GM19193 (cell line): ENCODE measurements around the gene ERFE.

Experiments
- POLR2A ChIP-seq: IDR thresholded peaks from 4 replicates; pipeline ENCODE4 v1.6.1; 2011; ENCODE audit not compliant: insufficient read depth, insufficient read length; ENCODE audit errors: extremely low read depth

The ERFE gene

DNA sequence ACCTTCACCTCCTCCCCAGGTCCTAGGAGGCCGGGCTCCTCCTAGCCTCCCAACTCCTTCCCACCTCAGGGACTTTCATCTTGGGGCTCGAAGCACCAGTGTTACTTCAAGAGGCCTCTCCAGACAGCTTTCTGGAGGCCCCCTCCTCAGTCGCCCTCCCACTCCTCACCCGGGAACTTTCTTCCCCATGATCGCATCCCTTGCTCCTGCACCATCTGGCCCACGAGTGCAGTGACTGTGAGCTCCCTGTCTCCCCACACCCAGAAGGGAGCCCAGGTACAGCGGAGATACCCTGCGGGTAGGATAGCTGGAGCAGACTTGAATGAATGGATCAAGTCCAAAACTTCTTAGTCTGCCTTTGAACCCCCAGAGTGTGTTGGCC lies 6.1 kb downstream of the ERFE start:
- TF ChIP-seq POLR2A: no peak

DNA sequence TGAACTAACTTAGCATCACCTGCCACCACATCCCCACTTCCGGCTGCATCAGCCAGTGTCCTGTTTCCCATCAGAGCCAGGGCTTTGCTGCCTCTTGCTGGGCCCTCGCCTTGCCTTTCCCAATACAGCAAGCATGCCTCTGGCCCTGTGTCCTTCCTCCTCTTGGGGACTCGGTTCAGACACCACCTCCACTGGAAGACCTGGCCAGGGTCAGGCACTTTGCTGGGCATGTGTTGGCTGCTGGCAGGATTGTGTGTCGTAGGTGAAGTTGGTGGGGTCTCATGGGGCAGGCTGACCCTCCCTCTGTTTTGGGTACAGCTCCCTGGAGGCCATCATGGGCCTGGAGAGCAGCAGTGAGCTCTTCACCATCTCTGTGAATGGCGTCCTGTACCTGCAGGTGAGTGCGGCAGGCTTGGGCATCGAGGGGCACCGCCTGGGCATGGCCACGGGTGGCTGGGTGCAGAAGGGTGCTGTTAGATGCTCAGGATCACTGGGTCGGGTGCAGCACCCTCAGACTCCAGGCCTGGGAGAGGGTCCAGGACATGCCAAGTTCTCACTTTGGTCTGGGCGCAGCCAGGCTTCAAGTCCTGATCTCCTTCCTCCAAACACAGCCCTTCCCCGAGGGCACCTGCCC lies 6.6 kb downstream of the ERFE start:
- no peak for TF ChIP-seq POLR2A

DNA sequence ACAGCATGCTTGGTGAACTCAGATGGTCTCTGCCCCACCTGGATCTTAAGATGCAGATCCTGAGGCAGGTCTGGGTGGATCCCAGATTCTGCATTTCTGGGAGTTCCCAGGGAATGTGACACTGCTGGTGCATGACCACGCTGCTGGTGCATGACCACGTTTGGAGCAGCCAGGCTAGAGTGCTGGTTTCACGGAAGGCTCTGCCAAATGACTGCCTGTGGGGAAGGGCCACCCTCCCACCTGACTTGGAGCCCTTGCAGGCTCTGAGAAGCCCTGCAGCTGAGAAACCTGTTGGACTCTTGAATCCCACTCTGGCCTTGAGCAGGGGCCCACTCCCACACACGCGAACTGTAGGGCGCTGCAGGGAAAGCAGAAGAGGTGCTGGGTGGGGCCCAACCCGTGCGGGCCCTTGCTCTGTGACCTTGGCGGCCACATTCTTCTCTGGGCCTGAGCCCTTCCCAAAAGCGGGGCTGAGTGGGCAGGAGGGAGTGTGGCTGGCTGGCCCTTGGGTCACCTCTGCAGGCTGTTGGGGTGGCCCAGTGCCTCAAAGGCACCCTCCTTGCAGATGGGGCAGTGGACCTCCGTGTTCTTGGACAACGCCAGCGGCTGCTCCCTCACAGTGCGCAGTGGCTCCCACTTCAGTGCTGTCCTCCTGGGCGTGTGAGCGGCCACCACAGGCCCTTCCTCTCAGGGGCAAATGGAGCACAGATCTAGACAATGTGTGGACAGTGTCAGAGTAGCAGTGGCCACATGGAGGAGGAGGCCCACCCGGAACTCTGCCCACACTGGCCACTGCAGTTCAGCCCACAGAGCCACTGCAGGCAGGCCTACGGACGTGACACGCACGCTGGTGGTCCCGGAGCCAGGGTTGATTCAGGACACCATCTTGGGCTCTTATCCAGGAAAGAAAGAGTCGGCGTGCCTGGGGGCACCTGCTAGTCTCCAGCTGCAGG lies 7.9 kb downstream of the ERFE start:
- TF ChIP-seq POLR2A: no peak

- TF ChIP-seq POLR2A: no peak
These were observed 8.6 kb downstream of the ERFE start for GRCh38 chr2:238167344-238167715.

DNA sequence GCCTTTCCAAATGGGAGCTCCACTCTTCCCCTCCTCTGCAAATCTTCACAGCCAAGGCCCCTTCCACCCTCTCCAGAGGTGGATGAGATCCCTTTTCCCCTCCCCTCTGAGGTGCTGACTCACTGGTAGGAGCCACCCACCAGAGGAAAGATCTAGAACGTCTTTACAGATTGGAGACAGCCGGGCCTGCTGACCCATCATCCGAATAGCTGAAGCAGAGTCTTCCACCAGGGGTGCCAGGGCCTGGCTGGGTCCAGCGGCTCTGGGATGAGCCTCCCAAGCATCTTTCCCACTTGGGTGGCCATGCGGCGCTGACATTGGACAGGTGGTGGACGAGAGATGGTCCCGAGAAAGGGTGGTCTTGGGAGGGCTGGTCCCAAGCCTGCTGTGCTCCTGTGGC lies 9.0 kb downstream of the ERFE start:
- TF ChIP-seq POLR2A: no peak

- TF ChIP-seq POLR2A: no peak
These were observed 9.7 kb downstream of the ERFE start for GRCh38 chr2:238168196-238169047.

DNA sequence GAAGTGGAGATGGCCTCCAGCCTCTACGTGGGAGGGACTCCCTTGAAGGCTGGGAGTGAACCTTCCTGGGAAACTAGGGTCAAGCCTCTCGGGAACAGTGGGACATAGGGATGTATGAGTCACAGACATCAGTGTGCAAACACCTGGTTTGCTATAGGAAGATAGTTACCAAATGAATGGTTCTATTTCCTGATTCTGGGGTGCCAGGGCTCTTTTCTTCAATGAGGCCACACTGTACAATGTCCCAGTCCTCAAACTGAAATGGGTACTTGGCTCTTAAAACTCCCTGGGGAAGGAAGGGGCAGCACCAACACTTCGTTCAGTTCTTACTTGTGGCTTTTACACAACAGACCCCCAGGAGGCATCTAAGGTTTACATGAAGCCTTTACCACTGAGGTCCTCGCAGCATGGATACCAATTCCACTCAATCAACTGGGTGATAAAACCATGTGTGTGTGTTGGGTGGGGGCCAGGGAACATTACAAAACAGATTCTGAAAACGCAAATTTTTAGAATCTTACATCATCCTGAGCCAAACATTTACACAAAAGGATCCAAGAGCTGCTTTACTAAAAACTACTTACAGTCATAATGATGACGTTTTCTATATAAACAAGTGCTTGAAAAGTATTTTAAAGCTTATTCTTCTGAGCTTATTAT lies 10.4 kb downstream of the ERFE start:
- TF ChIP-seq POLR2A: no peak

DNA sequence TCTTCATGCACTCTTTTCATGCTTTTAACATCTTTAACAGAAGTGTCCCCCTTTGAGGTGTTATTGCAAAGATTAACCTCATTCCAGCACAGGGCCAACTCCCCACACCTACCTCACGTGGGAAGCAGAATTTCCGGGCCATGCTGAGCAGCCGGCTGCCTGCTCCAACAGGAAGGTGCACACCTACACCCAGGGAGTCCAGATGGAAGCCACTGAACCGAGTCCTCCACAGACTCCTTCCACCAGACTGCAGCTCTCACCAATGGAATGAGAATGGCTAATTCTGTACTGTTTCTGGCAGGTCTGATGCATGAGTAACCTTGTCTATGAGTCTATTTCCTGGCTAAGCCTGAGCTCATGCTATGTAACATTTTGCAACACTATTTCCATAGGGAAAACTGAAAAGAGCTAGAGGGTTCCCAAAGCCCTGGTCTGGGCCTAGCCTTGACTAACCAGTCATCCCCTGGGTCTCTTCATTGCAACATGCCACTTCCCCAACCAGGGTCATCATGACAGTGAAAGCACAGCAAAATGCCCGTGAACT lies 11.0 kb downstream of the ERFE start:
- TF ChIP-seq POLR2A: no peak

DNA sequence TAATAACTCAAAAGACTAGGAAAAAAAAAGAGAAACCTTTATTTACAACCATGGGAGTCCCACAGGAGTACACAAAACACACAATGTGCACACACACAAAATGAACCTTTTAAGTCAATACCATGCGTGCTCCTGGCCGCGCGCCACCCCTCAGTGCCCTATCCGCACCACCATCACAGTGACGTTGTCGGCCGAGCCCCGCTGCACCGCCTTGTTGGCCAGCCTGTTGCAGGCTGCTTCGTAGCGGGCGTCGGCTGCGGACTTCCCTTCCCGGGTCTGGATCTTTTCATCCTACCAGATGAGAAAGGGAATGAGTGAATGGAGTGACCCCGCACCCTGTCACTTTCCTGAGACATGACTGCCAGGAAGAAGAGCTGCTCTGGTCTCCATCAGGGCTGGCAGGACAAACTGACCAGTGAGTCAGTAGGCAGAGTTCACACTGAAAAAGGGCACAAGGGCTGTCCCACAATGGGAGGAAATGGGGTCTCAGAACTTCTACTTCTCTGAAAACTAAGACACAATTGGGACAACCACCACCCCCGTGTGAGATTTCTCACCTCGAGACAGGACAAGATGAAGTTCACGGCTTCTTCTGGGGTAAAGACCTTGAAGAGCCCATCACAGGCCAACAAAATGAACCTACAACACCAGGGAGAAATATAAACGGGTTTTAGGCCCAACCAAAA lies 11.8 kb downstream of the ERFE start:
- TF ChIP-seq POLR2A: no peak

GRCh38 chr2:238171575-238172187 lies 12.9 kb downstream of the ERFE start:
- no peak for TF ChIP-seq POLR2A

DNA sequence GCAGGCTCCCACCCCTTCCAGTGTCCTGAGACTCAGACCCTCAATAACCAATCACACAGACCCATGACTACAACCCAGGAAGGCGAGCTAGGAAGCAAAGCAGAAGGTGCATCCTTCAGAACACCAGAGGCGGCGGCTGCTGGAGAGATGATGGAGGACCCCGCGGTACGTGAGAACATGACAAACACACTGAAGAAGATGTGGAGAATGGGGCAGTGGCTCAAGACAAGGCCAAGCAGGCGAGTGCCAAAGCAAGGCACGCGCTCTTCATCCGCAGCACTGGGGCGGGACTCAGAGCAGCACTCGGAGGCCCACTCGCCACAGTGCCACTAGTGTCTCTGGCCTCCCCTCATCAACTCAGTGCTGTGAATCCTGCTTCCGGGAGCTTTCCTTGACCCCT lies 13.7 kb downstream of the ERFE start:
- no peak for TF ChIP-seq POLR2A

DNA sequence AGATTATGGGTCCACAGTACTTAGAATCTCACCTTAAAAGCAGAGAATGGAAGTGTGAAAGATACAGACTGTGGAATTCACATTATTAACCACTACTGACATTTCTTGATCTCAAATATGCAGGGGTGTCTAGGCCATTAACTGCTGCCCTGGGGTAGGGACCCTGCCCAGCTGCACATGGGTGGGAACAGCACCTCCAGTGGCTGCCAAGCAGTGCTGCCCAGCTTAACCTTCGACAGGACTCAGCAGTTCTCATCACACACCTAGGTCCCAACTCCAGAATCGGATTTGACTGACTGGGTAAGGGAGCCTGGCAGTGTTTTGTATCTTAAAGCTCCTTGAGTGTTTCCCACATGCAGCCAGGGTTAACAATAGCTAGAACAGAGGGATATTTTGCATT lies 14.9 kb downstream of the ERFE start:
- TF ChIP-seq POLR2A: no peak

DNA sequence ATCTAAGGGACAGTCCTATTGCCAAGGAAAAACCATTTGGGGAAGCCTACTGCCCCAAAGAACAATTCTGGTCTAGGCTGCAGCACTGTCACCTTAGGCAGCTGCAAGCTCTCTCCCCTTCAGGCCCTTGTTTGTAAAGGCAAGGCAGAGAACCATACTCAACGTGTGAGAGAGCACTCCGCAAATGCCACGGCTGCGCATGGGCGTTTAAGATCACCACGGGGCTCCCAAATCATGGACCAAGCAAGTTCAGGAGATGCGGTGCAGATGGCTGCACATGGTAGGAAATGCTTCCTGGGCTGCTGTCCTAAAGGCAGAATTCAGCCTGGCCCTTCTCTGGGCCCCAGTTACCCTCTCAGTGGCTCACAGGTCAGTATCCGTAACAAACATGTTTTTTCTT lies 15.5 kb downstream of the ERFE start:
- TF ChIP-seq POLR2A: no peak

DNA sequence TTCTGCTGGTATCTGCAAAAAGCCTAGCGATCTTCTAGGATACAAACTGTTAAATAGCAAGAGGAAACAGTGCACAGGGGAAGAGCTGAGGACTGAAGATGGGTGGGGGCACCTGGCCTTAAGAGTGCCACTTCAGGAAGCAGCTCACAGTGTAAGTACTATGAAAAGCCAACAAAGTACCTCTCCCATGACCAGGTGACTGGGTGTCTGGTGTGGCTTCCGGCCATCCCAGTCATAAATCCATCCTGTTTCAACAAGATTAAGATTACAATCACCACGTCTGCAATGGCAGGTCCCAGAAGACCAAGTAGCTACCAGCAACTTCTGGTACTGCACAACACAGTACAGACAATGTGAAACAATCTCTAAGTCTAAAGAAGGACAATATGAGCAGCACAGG lies 15.9 kb downstream of the ERFE start:
- TF ChIP-seq POLR2A: no peak

- no peak for TF ChIP-seq POLR2A
These were observed 17.8 kb downstream of the ERFE start for GRCh38 chr2:238176613-238177012.
